ENCODE results near the gene ECM1.

Gene ECM1

GRCh38 chr1:150534002-150534401, 26.1 kb downstream of the ECM1 start:
- H3K4me3 ChIP-seq (ENCODE audit: low read depth, low read length) = no peak overlapping the region
- TF ChIP-seq, protein P1, sequence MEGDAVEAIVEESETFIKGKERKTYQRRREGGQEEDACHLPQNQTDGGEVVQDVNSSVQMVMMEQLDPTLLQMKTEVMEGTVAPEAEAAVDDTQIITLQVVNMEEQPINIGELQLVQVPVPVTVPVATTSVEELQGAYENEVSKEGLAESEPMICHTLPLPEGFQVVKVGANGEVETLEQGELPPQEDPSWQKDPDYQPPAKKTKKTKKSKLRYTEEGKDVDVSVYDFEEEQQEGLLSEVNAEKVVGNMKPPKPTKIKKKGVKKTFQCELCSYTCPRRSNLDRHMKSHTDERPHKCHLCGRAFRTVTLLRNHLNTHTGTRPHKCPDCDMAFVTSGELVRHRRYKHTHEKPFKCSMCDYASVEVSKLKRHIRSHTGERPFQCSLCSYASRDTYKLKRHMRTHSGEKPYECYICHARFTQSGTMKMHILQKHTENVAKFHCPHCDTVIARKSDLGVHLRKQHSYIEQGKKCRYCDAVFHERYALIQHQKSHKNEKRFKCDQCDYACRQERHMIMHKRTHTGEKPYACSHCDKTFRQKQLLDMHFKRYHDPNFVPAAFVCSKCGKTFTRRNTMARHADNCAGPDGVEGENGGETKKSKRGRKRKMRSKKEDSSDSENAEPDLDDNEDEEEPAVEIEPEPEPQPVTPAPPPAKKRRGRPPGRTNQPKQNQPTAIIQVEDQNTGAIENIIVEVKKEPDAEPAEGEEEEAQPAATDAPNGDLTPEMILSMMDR (IDR thresholded peaks at IDR 0.05; ENCODE audit: low read depth, low read length) = no peak

DNA sequence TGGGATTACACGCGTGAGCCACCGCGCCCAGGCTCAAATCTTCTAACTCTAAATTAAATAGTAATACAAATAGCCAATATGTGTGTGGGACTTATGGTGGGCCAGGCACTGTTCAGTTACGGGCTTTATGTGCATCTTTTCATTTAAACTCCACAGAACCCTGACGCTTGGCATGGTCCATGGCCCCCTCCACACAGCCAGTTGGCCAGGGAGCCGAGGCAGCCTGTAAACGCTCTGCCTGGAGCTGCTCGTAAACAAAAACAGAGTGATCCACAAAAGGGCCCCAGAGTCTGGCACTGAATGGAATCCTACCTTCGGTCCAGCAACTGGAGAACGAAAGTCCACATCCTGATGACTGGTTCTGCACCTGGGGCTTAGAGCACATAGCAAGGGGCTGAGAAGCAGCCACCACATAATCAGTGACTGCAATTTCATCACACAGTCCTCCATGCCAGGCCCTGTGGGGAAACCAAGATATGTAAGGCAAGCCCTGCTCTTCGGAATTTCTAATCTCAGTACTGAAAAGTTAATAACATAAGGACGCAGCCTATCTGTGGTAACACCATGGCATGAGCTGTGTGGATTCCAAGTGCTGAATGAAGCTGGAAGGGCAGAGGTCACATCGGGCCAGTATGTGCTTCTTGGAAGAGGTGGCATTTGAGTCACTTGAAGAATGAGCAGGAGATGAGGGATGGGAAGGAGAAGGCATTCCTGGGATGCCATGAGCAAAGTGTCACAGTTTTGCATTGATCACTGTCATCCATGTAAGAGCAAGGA, 27.8 kb downstream of the ECM1 start:
- H3K4me3 ChIP-seq (ENCODE audit: low read depth, low read length) = no peak overlapping the region
- TF ChIP-seq, protein P1 (IDR thresholded peaks at IDR 0.05; ENCODE audit: low read depth, low read length) = no peak

- H3K4me3 ChIP-seq (ENCODE audit: low read depth, low read length) = no peak overlapping the region
- TF ChIP-seq, protein P1 (IDR thresholded peaks at IDR 0.05; ENCODE audit: low read depth, low read length) = no peak
Measured at GRCh38 chr1:150536836-150537731, 29.2 kb downstream of the ECM1 start.

GRCh38 chr1:150537732-150538684, 30.1 kb downstream of the ECM1 start:
- TF ChIP-seq, protein P1 (IDR thresholded peaks at IDR 0.05; ENCODE audit: low read depth, low read length) = 0 out of 2 replicates have a peak, but pooled peaks have one; percentile 3
- no peak overlapping the region for H3K4me3 ChIP-seq (ENCODE audit: low read depth, low read length)

GRCh38 chr1:150543500-150544143, 35.7 kb downstream of the ECM1 start:
- H3K4me3 ChIP-seq (ENCODE audit: low read depth, low read length) = no peak overlapping the region
- TF ChIP-seq, protein P1 (IDR thresholded peaks at IDR 0.05; ENCODE audit: low read depth, low read length) = no peak

- TF ChIP-seq, protein P1 (IDR thresholded peaks at IDR 0.05; ENCODE audit: low read depth, low read length) = no peak
- H3K4me3 ChIP-seq (ENCODE audit: low read depth, low read length) = no peak overlapping the region
Measured at GRCh38 chr1:150544204-150544603, 36.3 kb downstream of the ECM1 start.

Data from WI38 (cell line).